Lower leg skin (tissue), 4 donors: Measurements from ENCODE around the gene PLEKHG7. TPM values are rescaled to one million over a fixed set of nuclear protein-coding genes. Genes with fewer than 3 reads are reported as not detected.
"Not testable (repeated sequence)": the region's sequence is repeated elsewhere in the genome, so short reads cannot be mapped to it uniquely, and the experiment has no call there.

Experiments
- DNase-seq, 2 donors: peaks; one replicate each; pipeline ENCODE4 v3.0.0-alpha.2; 2019; ENCODE audit warnings: low spot score in 2 of 2
- H3K4me3 ChIP-seq: fragments of 200-600 bp; sonication (generic); 2 replicates; pipeline ENCODE4 v1.5.1; 2017; ENCODE audit warnings: mild to moderate bottlenecking, low read depth; ENCODE audit not compliant: poor library complexity, severe bottlenecking
- POLR2A ChIP-seq, 2 donors: fragments of 450-650 bp; IDR thresholded peaks; one replicate each; pipeline ENCODE4 v1.6.1; 2016 to 2017; ENCODE audit warnings: antibody characterized with exemption in 2 of 2, mild to moderate bottlenecking in 1 of 2, moderate library complexity in 1 of 2
- WGBS, 2 donors: methylation state at CpG; one replicate each; pipeline ENCODE4 v1.1.5; 2018; 5-methylcytosine and 5-hydroxymethylcytosine counted together
- intact Hi-C: fragments of 100-400 bp; cut with DNase I; formaldehyde crosslinking; loops from one replicate; pipeline ENCODE4 v1.15.0; 2023; ENCODE audit warnings: low total_unique reads
- total RNA-seq, 4 donors: library from RNA; depleted of rRNA; stranded (reverse); fragments of >200 nt; gene quantifications; one replicate each; pipeline ENCODE4 v1.1.0, GENCODE V29; 2016
- TF ChIP-seq, protein P1 (sequence below), 3 donors: fragments of 450-650 bp; IDR thresholded peaks; one replicate each; pipeline ENCODE4 v1.5.1; 2016; ENCODE audit warnings: antibody characterized with exemption in 3 of 3, mild to moderate bottlenecking in 3 of 3, moderate library complexity in 2 of 3

The PLEKHG7 gene
- total RNA-seq, 4 donors from 2014 or later, result not detected

DNA sequence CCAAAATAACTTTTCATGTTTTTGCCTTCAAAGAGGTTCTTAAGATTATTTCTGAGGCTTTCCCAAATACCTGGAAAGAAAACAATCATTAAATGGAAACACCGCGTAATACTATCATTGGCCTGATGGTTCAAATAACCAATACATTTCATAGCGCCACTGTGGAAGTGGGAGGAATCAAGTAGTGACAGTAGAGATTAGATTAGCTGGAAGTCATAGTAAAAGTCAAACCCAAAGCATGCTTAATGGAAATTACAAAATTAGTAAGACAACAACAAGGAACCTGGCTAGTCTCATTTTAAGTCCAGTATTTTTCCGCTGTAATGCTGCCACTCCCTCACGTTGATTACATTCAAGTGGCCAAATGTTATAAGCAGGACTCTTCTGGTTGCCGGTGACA lies 41.5 kb upstream of the PLEKHG7 start:
- H3K4me3 ChIP-seq, result no peak overlapping the region
- no peak for DNase-seq
- TF ChIP-seq, protein P1, sequence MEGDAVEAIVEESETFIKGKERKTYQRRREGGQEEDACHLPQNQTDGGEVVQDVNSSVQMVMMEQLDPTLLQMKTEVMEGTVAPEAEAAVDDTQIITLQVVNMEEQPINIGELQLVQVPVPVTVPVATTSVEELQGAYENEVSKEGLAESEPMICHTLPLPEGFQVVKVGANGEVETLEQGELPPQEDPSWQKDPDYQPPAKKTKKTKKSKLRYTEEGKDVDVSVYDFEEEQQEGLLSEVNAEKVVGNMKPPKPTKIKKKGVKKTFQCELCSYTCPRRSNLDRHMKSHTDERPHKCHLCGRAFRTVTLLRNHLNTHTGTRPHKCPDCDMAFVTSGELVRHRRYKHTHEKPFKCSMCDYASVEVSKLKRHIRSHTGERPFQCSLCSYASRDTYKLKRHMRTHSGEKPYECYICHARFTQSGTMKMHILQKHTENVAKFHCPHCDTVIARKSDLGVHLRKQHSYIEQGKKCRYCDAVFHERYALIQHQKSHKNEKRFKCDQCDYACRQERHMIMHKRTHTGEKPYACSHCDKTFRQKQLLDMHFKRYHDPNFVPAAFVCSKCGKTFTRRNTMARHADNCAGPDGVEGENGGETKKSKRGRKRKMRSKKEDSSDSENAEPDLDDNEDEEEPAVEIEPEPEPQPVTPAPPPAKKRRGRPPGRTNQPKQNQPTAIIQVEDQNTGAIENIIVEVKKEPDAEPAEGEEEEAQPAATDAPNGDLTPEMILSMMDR (IDR thresholded peaks at IDR 0.05), result no peak
- no peak for TF ChIP-seq POLR2A (IDR thresholded peaks at IDR 0.05)
- intact Hi-C loops, result no loop called here
- 93 to 96% methylated on average over 6 of the region's 6 CpGs for WGBS, 2 donors

DNA sequence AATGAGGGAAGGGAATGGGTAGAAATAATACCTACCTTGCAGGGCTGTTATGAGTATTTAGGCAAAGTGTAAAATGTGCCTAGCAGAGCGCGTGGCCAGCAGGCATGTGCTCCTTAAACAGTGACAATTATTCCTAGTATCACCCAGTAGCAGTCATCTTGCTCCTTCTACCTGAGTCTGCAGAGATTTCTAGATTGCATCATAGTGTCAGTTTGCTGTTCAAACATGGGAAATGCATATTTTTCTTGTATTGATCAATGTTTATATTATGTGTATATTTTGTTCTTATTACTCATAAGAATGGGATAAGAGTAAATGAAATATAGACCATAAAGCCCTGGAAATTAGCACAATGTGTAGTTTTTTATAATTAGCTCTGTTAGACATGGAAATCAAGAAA lies 37.3 kb upstream of the PLEKHG7 start:
- no peak for DNase-seq
- 96 to 98% methylated on average over 2 of the region's 2 CpGs for WGBS, 2 donors
- TF ChIP-seq, protein P1 (IDR thresholded peaks at IDR 0.05), result no peak
- TF ChIP-seq POLR2A (IDR thresholded peaks at IDR 0.05), result no peak
- intact Hi-C loops, result no loop called here
- no peak overlapping the region for H3K4me3 ChIP-seq

DNA sequence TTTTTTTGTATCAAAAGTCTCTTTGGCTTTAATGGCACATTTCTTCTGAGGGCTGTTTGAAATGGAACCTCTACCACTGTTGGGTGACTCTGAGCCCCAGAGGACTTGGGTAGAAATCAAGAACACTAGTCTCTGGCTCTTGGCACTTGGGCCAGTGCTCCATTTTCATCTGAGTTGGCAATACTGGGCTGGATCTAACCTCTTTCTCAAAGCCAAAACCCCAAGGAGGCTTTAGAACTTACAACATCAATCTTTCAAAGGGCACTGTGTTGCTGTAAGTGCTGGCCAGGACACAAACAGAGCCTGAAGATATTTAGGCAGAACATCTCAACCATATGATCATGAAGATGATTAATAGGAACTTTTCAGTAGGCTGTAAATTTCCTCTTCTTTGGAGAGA lies 34.0 kb upstream of the PLEKHG7 start:
- intact Hi-C loops, result no loop called here
- no peak overlapping the region for H3K4me3 ChIP-seq
- TF ChIP-seq, protein P1 (IDR thresholded peaks at IDR 0.05), result no peak
- no peak for TF ChIP-seq POLR2A (IDR thresholded peaks at IDR 0.05)
- DNase-seq, result no peak

DNA sequence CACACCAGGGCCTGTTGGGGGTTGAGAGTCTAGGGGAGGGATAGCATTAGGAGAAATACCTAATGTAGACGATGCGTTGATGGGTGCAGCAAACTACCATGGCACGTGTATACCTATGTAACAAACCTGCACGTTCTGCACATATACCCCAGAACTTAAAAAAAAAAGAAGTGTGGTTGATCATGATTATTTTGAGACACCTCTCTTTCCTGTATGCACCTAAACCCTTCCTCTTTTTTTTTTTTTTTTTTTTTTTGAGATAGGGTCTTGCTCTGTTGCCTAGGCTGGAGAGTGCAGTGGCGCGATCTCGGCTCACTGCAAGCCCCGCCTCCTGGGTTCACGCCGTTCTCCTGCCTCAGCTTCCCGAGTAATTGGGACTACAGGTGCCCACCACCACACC lies 31.3 kb upstream of the PLEKHG7 start:
- H3K4me3 ChIP-seq, DNase-seq, intact Hi-C loops: not testable (repeated sequence)

DNA sequence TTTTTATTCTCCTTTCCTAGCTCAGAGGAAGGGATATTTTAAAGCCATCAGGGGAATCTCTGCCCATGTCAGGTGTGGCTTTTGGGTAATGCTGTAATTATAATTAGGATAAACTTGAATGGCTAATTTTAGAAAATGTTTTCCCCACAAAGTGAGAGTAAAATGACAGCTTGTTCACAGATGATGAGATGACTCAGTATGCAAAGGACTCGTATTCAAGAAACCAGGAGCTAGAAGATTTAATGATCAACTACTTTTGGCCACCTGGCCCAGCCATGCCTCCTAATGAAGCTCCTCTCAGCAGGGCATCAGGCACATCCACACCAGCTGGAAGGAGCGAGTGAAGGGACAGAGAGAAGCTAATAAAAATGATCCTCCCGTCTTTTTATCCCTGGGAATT lies 29.0 kb upstream of the PLEKHG7 start:
- DNase-seq, result no peak
- TF ChIP-seq, protein P1 (IDR thresholded peaks at IDR 0.05), result no peak
- no peak for TF ChIP-seq POLR2A (IDR thresholded peaks at IDR 0.05)
- intact Hi-C loops, result no loop called here
- 54 to 76% methylated on average over 3 of the region's 3 CpGs for WGBS, 2 donors
- no peak overlapping the region for H3K4me3 ChIP-seq

More for the DNA sequence above, 31.3 kb upstream of the PLEKHG7 start:
- 95 to 96% methylated on average over 11 of the region's 11 CpGs for WGBS, 2 donors

DNA sequence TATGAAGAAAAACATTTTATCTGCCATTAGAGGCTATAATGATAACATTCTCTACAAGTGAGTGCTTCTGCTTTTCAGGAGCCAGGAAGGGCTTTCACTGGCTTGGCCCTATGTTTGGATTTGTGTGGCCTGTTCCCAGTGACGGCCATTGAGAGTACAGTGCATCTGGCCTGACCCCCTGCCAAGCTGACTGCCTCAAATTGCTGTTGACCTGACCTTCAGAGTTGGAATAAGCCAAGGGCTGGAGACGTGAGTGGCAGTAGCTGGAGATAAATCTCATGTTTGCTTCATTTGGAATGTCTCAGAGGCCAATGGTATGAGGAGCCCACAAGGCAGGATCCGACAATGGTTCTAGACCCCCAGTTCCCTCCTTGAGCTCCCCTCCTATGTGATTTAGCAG lies 28.3 kb upstream of the PLEKHG7 start:
- 65 to 70% methylated on average over 3 of the region's 3 CpGs for WGBS, 2 donors
- DNase-seq, result no peak
- intact Hi-C loops, result no loop called here
- no peak for TF ChIP-seq POLR2A (IDR thresholded peaks at IDR 0.05)
- TF ChIP-seq, protein P1 (IDR thresholded peaks at IDR 0.05), result no peak
- no peak overlapping the region for H3K4me3 ChIP-seq
